NCI-H2029 treated with DMSO at 0.1 percent for 48 hours (cell line): Measurements from ENCODE around the gene CDCA8.
"Not testable (repeated sequence)": the region's sequence is repeated elsewhere in the genome, so short reads cannot be mapped to it uniquely, and the experiment has no call there.

Source experiments
- DNase-seq: peaks from one replicate; lab custom pipeline; 2025; lab: John Stamatoyannopoulos, UW

Gene CDCA8

DNA sequence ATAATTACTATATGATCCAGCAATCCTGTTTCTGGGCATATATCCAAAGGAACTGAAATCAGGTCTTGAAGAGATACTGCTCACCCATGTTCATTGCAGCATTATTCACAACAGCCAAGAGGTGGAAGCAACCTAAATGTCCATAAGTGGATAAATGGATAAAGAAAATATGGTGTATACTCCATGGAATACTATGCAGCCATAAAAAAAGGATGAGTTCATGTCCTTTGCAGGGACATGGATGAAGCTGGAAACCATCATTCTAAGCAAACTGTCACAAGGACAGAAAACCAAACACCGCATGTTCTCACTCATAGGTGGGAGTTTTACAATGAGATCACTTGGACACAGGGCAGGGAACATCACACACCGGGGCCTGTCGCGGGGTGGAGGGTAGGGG, 46.3 kb downstream of the CDCA8 start:
- DNase-seq, result not testable (repeated sequence)

GRCh38 chr1:37739222-37739621, 46.9 kb downstream of the CDCA8 start:
- no peak for DNase-seq

- DNase-seq, result no peak
These were observed 48.8 kb downstream of the CDCA8 start for GRCh38 chr1:37741130-37741529.

DNA sequence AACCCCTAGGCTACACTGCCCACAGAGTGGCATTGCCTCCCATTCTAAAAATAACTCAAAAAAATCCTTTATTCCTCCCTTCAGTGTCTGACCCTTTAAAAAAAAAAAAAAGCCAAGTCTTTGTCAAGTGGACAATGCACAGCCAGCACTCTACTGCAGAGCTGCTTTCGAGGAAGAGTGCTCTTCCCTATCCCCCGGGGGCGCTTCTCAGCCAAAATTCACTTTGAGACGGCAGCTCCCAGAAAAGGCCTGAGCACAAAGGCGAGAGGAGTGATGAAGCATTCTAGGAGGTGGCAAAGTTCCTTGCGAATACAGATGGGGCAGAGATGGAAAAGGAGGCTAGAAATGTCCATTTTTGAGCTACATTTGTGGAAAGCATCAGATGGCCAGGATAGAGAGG, 49.3 kb downstream of the CDCA8 start:
- DNase-seq, result no peak

- DNase-seq, result no peak
These were observed 54.5 kb downstream of the CDCA8 start for GRCh38 chr1:37746806-37747205.

GRCh38 chr1:37748565-37748964, 56.2 kb downstream of the CDCA8 start:
- no peak for DNase-seq

- no peak for DNase-seq
These were observed 59.9 kb downstream of the CDCA8 start for GRCh38 chr1:37752213-37752582.

DNA sequence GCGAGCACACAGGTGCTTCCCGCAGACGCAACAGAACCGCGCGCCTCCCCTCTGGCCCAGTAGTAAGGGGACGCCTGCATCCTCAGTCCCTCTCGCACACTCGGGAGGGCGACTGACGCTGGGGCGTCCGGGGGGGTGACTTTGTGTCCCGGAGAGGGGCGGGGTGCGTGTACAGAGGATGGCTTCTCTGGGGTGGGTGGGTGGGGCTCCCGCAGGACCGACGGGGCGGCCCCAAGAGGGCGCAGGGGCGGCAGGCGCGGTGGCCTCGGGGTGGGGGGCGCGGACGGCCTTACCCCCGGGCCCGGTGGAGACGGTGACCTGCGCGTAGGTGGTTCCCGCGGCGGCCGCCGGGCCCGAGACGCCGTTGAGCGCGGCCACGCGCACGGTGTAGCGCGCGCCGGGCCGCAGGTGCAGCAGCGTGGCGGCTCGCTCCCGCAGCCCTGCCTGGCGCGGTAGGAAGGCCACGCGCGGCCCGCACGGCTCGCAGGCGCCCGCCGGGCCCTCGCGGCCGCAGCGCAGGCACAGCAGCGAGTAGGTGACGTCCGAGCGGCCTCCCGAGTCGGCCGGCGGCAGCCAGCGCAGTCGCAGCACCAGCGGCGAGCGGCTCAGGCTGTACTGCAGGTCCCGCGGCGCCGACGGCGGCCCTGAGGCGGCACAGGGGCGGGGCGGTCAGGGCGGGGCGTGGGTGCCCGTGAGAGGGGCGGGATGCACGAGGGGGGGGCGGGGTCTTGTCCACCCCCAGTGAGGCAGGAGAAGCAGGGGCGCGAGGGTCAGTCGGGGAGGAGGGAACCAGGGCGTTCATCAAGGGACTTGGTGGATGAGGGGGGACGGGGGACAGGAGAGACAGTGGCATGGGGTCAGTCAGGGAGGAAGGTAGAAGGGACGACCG, 60.5 kb downstream of the CDCA8 start:
- peak; percentile 50 for DNase-seq

DNA sequence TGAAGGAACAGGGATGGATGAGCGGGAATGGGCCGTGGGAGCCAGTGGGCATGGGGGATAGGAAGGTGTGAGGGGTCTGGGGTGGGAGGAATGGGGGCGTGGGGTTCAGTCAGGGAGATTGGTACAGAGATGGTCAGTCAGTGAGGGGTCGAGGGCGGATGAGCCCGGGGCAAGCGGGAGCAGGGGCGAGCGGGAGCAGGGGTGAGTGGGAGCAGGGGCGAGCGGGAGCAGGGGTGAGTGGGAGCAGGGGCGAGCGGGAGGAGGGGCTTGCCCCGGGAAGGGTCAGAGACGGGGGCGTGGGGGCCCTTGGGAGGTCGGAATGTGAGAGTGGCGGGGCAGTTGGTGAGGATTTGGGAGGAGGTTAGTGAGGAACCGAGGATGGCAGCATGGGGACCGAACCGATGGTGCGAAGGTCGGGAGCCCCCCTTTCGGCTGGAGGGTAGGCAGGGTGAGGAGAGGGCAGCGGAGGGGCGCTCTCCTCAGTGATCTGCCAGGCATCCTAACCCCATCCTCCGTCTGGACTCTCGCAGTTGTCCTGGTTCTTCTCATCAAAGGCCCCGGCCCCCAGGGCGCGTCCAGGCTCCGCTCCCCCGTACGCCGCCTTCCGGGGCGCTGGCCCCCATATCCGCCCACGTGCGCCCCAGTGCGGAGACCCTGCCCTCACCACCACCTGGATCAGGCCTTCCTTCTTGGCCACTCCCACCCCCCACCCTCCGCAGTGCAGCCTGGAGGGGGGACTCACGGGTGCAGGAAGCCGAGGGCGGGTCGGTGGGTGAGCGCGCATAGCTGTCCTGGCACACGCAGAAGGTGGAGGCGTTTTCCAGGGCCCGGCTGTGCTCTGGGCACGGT, 61.4 kb downstream of the CDCA8 start:
- no peak for DNase-seq

- no peak for DNase-seq
These were observed 63.0 kb downstream of the CDCA8 start for GRCh38 chr1:37755290-37755689.

GRCh38 chr1:37755951-37756560, 63.7 kb downstream of the CDCA8 start:
- no peak for DNase-seq
